ES-I3 (cell line): ENCODE data around the gene STN1.

Source experiments
- H3K36me3 ChIP-seq: 2 replicates; pipeline ENCODE4 v1.6.1; 2013; ENCODE audit warnings: mild to moderate bottlenecking, low read length, control low read depth, moderate library complexity; ENCODE audit not compliant: insufficient read depth
- H3K4me1 ChIP-seq: 2 replicates; pipeline ENCODE4 v1.6.1; 2013; ENCODE audit warnings: mild to moderate bottlenecking, control low read depth, low read length; ENCODE audit not compliant: insufficient read depth
- H3K9ac ChIP-seq: 2 replicates; pipeline ENCODE4 v1.6.1; 2013; ENCODE audit warnings: low read depth, mild to moderate bottlenecking, low read length, moderate library complexity
- H3K9me3 ChIP-seq: 2 replicates; pipeline ENCODE4 v1.6.1; 2013; ENCODE audit warnings: mild to moderate bottlenecking, low read length, moderate library complexity; ENCODE audit not compliant: control insufficient read depth, insufficient read depth

STN1 gene

DNA sequence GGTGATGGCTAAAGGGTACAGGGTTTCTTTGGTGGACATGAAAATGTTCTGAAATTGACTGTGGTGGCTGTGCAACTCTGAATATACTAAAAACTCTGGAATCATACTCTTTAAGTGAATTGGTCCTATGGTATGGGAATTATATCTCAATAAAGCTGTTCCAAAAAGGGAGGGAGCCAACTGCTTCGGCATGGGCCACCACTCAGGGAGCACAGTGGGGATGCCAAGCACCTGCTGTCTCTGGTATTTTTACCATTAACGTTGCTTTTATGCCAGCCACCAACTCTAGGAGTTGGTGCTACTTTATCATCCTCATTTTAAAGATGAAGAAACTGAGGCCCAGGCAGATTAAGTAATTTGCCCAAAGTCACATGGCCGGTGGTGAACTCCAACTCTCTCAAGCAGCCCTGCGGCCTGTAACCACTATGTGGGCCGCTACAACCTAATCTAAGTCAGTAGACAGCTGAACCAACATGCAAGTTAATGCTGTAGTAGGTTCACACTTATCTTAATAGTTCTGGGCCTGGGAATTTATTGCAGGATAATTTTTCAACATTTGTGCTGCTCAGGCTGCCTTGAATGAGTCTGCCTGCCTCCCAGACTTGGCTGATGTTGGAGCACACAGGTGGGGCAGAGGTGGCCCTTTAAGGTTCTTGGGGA is 83.4 kb downstream of the STN1 start:
- Histone ChIP-seq H3K9me3 (no peaks in the 10 kb centered on the region), H3K4me1 (peaks cover 26% of the 10 kb centered on the region), H3K9ac (no peak overlapping the region)

DNA sequence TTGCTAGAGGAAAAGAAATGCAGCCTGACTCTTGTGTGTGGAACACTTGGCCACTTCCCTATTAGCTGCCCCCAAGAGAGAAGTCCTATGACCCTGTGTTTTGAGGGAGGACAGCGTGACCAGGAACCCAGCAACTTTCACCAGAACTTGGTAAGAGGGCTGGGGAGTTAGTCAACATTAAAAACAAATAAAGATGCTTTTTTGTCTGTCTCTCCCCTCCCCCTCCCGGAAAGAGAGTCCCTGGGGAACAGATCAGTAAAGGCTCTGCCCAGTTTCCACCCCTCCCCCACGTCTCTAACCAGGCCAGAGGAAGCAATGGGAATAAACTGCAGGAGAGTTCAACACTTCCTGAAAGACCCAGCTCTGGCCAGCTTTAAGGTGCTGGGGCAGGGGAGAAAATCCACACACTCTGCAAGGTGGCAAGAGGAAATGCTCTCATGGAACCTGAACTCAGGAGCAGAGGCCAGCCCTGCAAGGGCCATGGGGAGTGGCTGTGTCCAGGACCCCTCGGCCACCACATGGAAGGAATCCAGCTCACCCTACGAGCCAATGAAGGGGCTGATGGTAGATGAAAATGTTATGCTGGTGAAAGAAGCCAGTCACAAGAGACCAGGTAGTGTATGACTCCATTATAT is 84.1 kb downstream of the STN1 start:
- no peaks in the 10 kb centered on the region for H3K36me3 ChIP-seq
- no peaks in the 10 kb centered on the region for H3K9me3 ChIP-seq
- no peak overlapping the region for H3K9ac ChIP-seq
- peaks cover 23% of the 10 kb centered on the region for H3K4me1 ChIP-seq

More for the DNA sequence above, 83.4 kb downstream of the STN1 start:
- no peaks in the 10 kb centered on the region for H3K36me3 ChIP-seq

DNA sequence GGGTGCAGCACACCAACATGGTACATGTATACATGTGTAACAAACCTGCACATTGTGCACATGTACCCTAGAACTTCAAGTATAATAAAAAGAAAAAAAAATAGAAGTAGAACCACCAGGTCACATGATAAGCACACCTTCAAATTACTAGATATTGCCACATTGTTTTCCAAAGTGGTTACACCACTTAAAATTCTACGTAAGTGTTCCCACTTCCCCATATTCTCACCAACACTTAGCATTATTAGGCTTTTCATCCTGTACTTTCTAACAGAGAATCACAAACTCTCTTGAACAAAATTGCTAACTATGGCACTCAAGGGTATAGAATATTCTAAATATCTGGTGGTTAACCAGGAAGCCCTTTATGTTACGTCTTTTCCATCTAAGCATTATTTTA is 85.2 kb downstream of the STN1 start:
- peaks cover 21% of the 10 kb centered on the region for H3K4me1 ChIP-seq
- H3K36me3 ChIP-seq: no peaks in the 10 kb centered on the region
- no peaks in the 10 kb centered on the region for H3K9me3 ChIP-seq
- H3K9ac ChIP-seq: no peak overlapping the region
